B cell (primary cell): Measurements from ENCODE around the gene MAPK8. TPM values are rescaled to one million over a fixed set of nuclear protein-coding genes. Genes with fewer than 3 reads are reported as not detected.
A peak's percentile ranks its signal among the peaks of the same experiment; 100 is the strongest.

Experiments
- ATAC-seq: fragments of 200-7000 bp; cut with Tn5 transposase; one replicate; pipeline ENCODE4 v1.10.0; 2021; ENCODE audit warnings: low read depth, mild to moderate bottlenecking, moderate number of reproducible peaks, moderate library complexity
- CTCF ChIA-PET: fragments of 350-600 bp; sonication (Branson Sonifier 250); formaldehyde crosslinking; loops from one replicate; lab custom pipeline; 2021; ENCODE audit warnings: antibody characterized with exemption, inconsistent platforms; lab: Charles Lee
- POLR2A ChIA-PET: fragments of 350-600 bp; sonication (Branson Sonifier 250); formaldehyde crosslinking; loops from one replicate; lab custom pipeline; 2021; ENCODE audit warnings: antibody characterized with exemption; lab: Charles Lee
- DNase-seq: peaks from one replicate; pipeline ENCODE4 v3.0.0; 2013
- H2AFZ ChIP-seq: 2 replicates; pipeline ENCODE4 v1.6.1; 2012; ENCODE audit warnings: mild to moderate bottlenecking, low read depth, low read length; ENCODE audit not compliant: insufficient read depth, poor library complexity, severe bottlenecking
- H3K27ac ChIP-seq, 2 donors: 1 replicate in 1 of 2; 2 replicates in 1 of 2; pipeline ENCODE4 v1.5.1; 2012 to 2013; ENCODE audit warnings: low read length in 2 of 2, mild to moderate bottlenecking in 2 of 2, moderate library complexity in 1 of 2
- H3K27me3 ChIP-seq, 4 experiments: fragments of 200-600 bp in 1 of 4; sonication (generic) in 1 of 4; replicated peaks in 1 of 4; 1 replicate in 2 of 4; 2 replicates in 2 of 4; pipeline versions ENCODE4 v1.6.1 to v1.7.0; 2013 to 2016; ENCODE audit warnings: low read length in 3 of 4, mild to moderate bottlenecking in 2 of 4, mixed read lengths in 1 of 4, moderate library complexity in 1 of 4; ENCODE audit not compliant: insufficient read depth in 4 of 4, control insufficient read depth in 3 of 4; ENCODE audit errors: control extremely low read depth in 1 of 4
- H3K36me3 ChIP-seq, 2 experiments: replicated peaks in 1 of 2; 1 replicate in 1 of 2; 2 replicates in 1 of 2; pipeline versions ENCODE4 v1.6.1 to v1.7.1; 2013; ENCODE audit warnings: low read length in 1 of 2; ENCODE audit not compliant: insufficient read depth in 2 of 2, control insufficient read depth in 1 of 2; ENCODE audit errors: control extremely low read depth in 1 of 2, extremely low read depth in 1 of 2
- H3K4me1 ChIP-seq, 2 donors: fragments of 200-600 bp in 1 of 2; sonication (generic) in 1 of 2; 1 replicate in 1 of 2; 2 replicates in 1 of 2; pipeline versions ENCODE4 v1.5.1 to v1.6.1; 2013 to 2017; ENCODE audit warnings: low read length in 2 of 2; ENCODE audit not compliant: control insufficient read depth in 2 of 2, insufficient read depth in 2 of 2
- H3K4me2 ChIP-seq: replicated peaks from 2 replicates; pipeline ENCODE3; 2012; ENCODE audit warnings: mild to moderate bottlenecking, low read depth, low read length; ENCODE audit not compliant: poor library complexity, severe bottlenecking
- H3K4me3 ChIP-seq, 5 experiments: fragments of 200-600 bp in 1 of 5; sonication (generic) in 1 of 5; 1 replicate in 3 of 5; 2 replicates in 2 of 5; pipeline versions ENCODE4 v1.5.1 to v1.7.0; 2011 to 2016; ENCODE audit warnings: low read length in 4 of 5, mild to moderate bottlenecking in 4 of 5, low read depth in 2 of 5, control low read depth in 1 of 5, moderate library complexity in 1 of 5; ENCODE audit not compliant: insufficient read depth in 1 of 5; ENCODE audit errors: control extremely low read depth in 1 of 5, extremely low read depth in 1 of 5
- H3K79me2 ChIP-seq: fragments of 200-600 bp; sonication (generic); one replicate; pipeline ENCODE4 v1.6.0; 2016; ENCODE audit warnings: low read length; ENCODE audit not compliant: control insufficient read depth, insufficient read depth
- H3K9ac ChIP-seq: fragments of 200-600 bp; sonication (generic); 2 replicates; pipeline ENCODE4 v1.6.1; 2017; ENCODE audit warnings: mild to moderate bottlenecking, low read length, moderate library complexity
- H3K9me3 ChIP-seq, 3 donors: one replicate each; pipeline versions ENCODE4 v1.6.1 to v1.7.1; 2013; ENCODE audit warnings: low read length in 2 of 3; ENCODE audit not compliant: control insufficient read depth in 2 of 3, insufficient read depth in 1 of 3; ENCODE audit errors: control extremely low read depth in 1 of 3
- H4K20me1 ChIP-seq: 2 replicates; pipeline ENCODE4 v1.6.0; 2012; ENCODE audit warnings: mild to moderate bottlenecking, low read length; ENCODE audit not compliant: insufficient read depth, control insufficient read depth, poor library complexity, severe bottlenecking
- H3K27ac Mint-ChIP-seq: one replicate; pipeline ENCODE4 v1.8.0; 2021; ENCODE audit warnings: mixed read lengths
- H3K27me3 Mint-ChIP-seq: one replicate; pipeline ENCODE4 v1.8.0; 2021; ENCODE audit warnings: mixed read lengths
- H3K4me1 Mint-ChIP-seq: one replicate; pipeline ENCODE4 v1.8.0; 2021; ENCODE audit warnings: mixed read lengths
- H3K4me3 Mint-ChIP-seq: one replicate; pipeline ENCODE4 v1.8.0; 2021; ENCODE audit warnings: mixed read lengths
- H3K9me3 Mint-ChIP-seq: one replicate; pipeline ENCODE4 v1.8.0; 2022; ENCODE audit warnings: mixed read lengths; ENCODE audit not compliant: insufficient read depth
- EZH2 ChIP-seq: IDR thresholded peaks from 2 replicates; pipeline ENCODE4 v1.6.1; 2012; ENCODE audit warnings: borderline replicate concordance, low read depth, mild to moderate bottlenecking, moderate library complexity, low read length; ENCODE audit not compliant: insufficient read depth, poor library complexity, severe bottlenecking
- WGBS: methylation state at CpG from one replicate; pipeline ENCODE4 v1.1.5; 2013; ENCODE audit warnings: missing lambda C conversion rate; ENCODE audit not compliant: insufficient coverage; 5-methylcytosine and 5-hydroxymethylcytosine counted together
- intact Hi-C: fragments of 100-400 bp; cut with micrococcal nuclease; formaldehyde crosslinking; loops from one replicate; pipeline ENCODE4 v1.10.0; 2022
- polyA plus RNA-seq: library from polyadenylated mRNA; depleted of rRNA; stranded (reverse); fragments of >200 nt; gene quantifications from 2 replicates; pipeline ENCODE4 v1.2.3, GENCODE V29; 2012
- total RNA-seq, 2 donors: library from RNA; stranded (reverse); fragments of 120-200 nt in 1 of 2; gene quantifications; 1 replicate in 1 of 2; 2 replicates in 1 of 2; pipeline versions ENCODE4 v1.2.3 to v1.2.4, GENCODE V29; 2013 to 2022
- TF ChIP-seq, protein P1 (sequence below): fragments of 200-600 bp; IDR thresholded peaks from one replicate; pipeline ENCODE4 v1.8.0; 2022; ENCODE audit warnings: antibody characterized with exemption, mild to moderate bottlenecking

Gene MAPK8
- total and polyA plus RNA-seq, 2 donors (not counting 1 experiment from before 2014, with no cell fraction given), result 13.7 to 40.0 TPM

DNA sequence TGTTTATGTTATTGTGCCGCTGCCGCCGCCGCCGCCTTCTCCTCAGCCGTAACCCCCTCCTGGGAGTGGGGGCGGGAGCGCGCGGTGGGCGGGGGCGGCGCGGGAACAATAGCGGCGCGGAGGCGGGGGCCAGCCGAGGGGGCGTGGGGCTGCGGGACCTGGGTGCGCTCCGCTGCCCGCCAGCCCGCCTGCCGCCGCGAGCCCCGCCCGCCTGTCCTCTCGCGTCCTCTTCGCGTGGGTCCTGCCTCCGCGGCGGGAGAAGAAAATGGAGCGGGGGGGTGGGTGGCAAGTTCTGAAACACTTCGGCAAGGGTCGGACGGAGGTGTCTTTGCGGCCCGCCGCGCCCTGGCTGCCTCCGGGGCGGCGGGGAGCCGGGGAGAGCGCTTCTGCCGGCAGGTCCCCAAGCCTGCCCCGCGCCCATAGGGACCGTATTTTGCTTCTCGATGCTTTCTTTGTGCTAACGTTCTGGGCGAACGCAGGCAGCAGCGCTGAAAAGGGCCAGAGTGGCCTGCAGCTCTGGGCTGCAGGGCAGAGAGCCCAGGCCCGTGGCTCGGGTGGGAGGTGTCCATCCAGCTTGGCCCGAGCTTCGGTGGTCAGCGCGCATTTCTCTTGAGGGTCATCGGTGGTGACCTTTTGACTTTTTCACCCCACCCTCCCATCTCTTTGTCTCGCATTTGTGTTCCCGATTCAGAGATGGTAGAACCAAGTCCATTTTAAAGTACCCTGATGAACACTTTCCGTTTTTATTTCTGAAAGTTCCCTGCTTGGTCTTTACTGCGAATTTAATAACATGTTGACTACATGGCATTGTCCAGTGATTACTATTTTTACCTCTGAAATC is 613 bp downstream of the MAPK8 start:
- Histone ChIP-seq H3K9me3 (no peaks in the 10 kb centered on the region), H2AFZ (peak overlapping the region; percentile 72), H3K9ac (peak overlapping the region; percentile 78), H3K36me3 (no peaks in the 10 kb centered on the region), H3K27ac (peak overlapping the region; percentile 49 to 89), H3K4me3 (peak overlapping the region; percentile 48 to 79 (median 71)), H3K79me2 (peaks cover 30% of the 10 kb centered on the region), H4K20me1 (peaks cover 27% of the 10 kb centered on the region), H3K4me2 (peak overlapping the region; percentile 92), H3K4me1 (peaks cover 6 to 23% of the 10 kb centered on the region in 2 donors), H3K27me3 (no peaks in the 10 kb centered on the region)
- H3K4me3 Mint-ChIP-seq, result peak overlapping the region; percentile 84
- no peak for DNase-seq
- peak; percentile 58 for ATAC-seq
- H3K4me1 Mint-ChIP-seq, result peaks cover 32% of the 10 kb centered on the region
- no peaks in the 10 kb centered on the region for H3K9me3 Mint-ChIP-seq
- under 1% methylated on average over 67 of the region's 70 CpGs for WGBS
- H3K27ac Mint-ChIP-seq, result peak overlapping the region; percentile 84
- no peaks in the 10 kb centered on the region for H3K27me3 Mint-ChIP-seq
- TF ChIP-seq, protein P1, sequence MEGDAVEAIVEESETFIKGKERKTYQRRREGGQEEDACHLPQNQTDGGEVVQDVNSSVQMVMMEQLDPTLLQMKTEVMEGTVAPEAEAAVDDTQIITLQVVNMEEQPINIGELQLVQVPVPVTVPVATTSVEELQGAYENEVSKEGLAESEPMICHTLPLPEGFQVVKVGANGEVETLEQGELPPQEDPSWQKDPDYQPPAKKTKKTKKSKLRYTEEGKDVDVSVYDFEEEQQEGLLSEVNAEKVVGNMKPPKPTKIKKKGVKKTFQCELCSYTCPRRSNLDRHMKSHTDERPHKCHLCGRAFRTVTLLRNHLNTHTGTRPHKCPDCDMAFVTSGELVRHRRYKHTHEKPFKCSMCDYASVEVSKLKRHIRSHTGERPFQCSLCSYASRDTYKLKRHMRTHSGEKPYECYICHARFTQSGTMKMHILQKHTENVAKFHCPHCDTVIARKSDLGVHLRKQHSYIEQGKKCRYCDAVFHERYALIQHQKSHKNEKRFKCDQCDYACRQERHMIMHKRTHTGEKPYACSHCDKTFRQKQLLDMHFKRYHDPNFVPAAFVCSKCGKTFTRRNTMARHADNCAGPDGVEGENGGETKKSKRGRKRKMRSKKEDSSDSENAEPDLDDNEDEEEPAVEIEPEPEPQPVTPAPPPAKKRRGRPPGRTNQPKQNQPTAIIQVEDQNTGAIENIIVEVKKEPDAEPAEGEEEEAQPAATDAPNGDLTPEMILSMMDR, result no peak
- TF ChIP-seq EZH2, result no peak
- ChIA-PET POLR2A (no interaction called here), CTCF (no interaction called here)
- intact Hi-C loops, result loop anchor here (2.0 to 10.0 kb wide), 3 partner anchors 350 to 878 kb away; partner anchors contain the start of genes TMEM273 and WDFY4

DNA sequence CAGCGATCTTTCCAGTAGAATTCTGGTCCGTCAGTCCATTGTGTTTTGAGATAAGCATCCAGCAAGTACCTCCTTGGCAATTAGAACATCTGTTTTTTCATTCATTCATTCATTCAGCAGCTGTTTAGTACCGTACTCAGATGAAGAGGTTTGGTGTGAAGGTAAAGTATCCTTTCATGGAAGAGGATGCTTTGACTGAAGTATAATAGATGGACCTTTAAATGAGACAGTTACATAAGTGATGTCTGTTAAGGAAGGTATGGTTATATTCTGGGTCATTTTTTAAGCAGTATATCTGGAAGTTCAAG is 1.2 kb downstream of the MAPK8 start:
- H4K20me1 ChIP-seq, result peaks cover 27% of the 10 kb centered on the region
- ATAC-seq (no peak), DNase-seq (no peak)
- H3K4me3 Mint-ChIP-seq, result peak overlapping the region; percentile 84
- H2AFZ ChIP-seq, result peak overlapping the region; percentile 72
- H3K9me3 ChIP-seq, result no peaks in the 10 kb centered on the region
- no CpG with 5 or more reads among the region's 3 CpGs for WGBS
- peaks cover 35% of the 10 kb centered on the region for H3K79me2 ChIP-seq
- peak overlapping the region in 4 of 5 experiments; percentile 65 to 79 (median 71) for H3K4me3 ChIP-seq
- ChIA-PET CTCF (no interaction called here), POLR2A (no interaction called here)
- H3K27me3 Mint-ChIP-seq, result no peaks in the 10 kb centered on the region
- H3K9ac ChIP-seq, result peak overlapping the region; percentile 78
- H3K4me1 Mint-ChIP-seq, result peaks cover 34% of the 10 kb centered on the region
- TF ChIP-seq, protein P1, result no peak
- no peak for TF ChIP-seq EZH2
- peaks cover 6 to 23% of the 10 kb centered on the region in 2 donors for H3K4me1 ChIP-seq
- peak overlapping the region; percentile 32 for H3K27ac Mint-ChIP-seq
- intact Hi-C loops, result loop anchor here (2.0 to 10.0 kb wide), 3 partner anchors 350 to 877 kb away; partner anchors contain the start of genes TMEM273 and WDFY4
- no peaks in the 10 kb centered on the region for H3K36me3 ChIP-seq
- H3K9me3 Mint-ChIP-seq, result no peaks in the 10 kb centered on the region
- H3K4me2 ChIP-seq, result peak overlapping the region; percentile 92
- H3K27me3 ChIP-seq, result no peaks in the 10 kb centered on the region
- no peak overlapping the region for H3K27ac ChIP-seq
